ACC112 (cell line): ENCODE results near the gene HP1BP3.

Source experiments
- H2AFZ ChIP-seq: fragments of 200-600 bp; sonication (generic); one replicate; pipeline ENCODE4 v1.6.0; 2017; ENCODE audit warnings: antibody characterized with exemption, low read length; ENCODE audit not compliant: unreplicated experiment
- H3K27ac ChIP-seq: fragments of 200-600 bp; sonication (generic); 2 replicates; pipeline ENCODE4 v1.5.1; 2014; ENCODE audit warnings: low read depth, mild to moderate bottlenecking, antibody characterized with exemption, low read length, moderate library complexity
- H3K27me3 ChIP-seq: fragments of 200-600 bp; sonication (generic); 2 replicates; pipeline ENCODE4 v1.6.1; 2014; ENCODE audit warnings: mild to moderate bottlenecking, antibody characterized with exemption, low read length, moderate library complexity, mixed read lengths; ENCODE audit not compliant: insufficient read depth
- H3K36me3 ChIP-seq: fragments of 200-600 bp; sonication (generic); 2 replicates; pipeline ENCODE4 v1.6.1; 2016; ENCODE audit warnings: mild to moderate bottlenecking, antibody characterized with exemption, low read length, moderate library complexity, mixed read lengths; ENCODE audit not compliant: insufficient read depth
- H3K4me1 ChIP-seq: fragments of 200-600 bp; sonication (generic); one replicate; pipeline ENCODE4 v1.6.1; 2016; ENCODE audit warnings: low read length, mixed read lengths; ENCODE audit not compliant: insufficient read depth, unreplicated experiment, control insufficient read depth
- H3K4me3 ChIP-seq: fragments of 200-600 bp; sonication (generic); 2 replicates; pipeline ENCODE4 v1.5.1; 2014; ENCODE audit warnings: mild to moderate bottlenecking, low read depth, low read length
- H3K79me2 ChIP-seq: fragments of 200-600 bp; sonication (generic); one replicate; pipeline ENCODE4 v1.6.0; 2016; ENCODE audit warnings: low read length; ENCODE audit not compliant: control insufficient read depth, unreplicated experiment, insufficient read depth

HP1BP3 gene

GRCh38 chr1:20787029-20787839 lies at the start of gene HP1BP3:
Gene HP1BP3 (minus strand): TSS chr1:20787307. CDS start chr1:20780440, 6,867 bp downstream.
- H3K4me3 ChIP-seq: peak within 1 kb of the TSS; percentile 97
- peak within 1 kb of the TSS; percentile 56 for H2AFZ ChIP-seq
- peak within 1 kb of the TSS; percentile 84 for H3K27ac ChIP-seq
- peaks cover 18% of the 10 kb centered on the region for H3K4me1 ChIP-seq
- no peaks in the 10 kb centered on the region for H3K36me3 ChIP-seq
- peaks cover 41% of the 10 kb centered on the region for H3K79me2 ChIP-seq
- H3K27me3 ChIP-seq: no peaks in the 10 kb centered on the region

GRCh38 chr1:20836230-20836629 lies 49.1 kb upstream of the HP1BP3 start:
- H3K4me1 ChIP-seq: no peaks in the 10 kb centered on the region
- H2AFZ ChIP-seq: no peak overlapping the region
- H3K36me3 ChIP-seq: peaks cover 37% of the 10 kb centered on the region
- no peak overlapping the region for H3K4me3 ChIP-seq
- no peaks in the 10 kb centered on the region for H3K27me3 ChIP-seq
- no peaks in the 10 kb centered on the region for H3K79me2 ChIP-seq
- no peak overlapping the region for H3K27ac ChIP-seq

- Histone ChIP-seq H3K4me1 (no peaks in the 10 kb centered on the region), H3K4me3 (no peak overlapping the region), H3K79me2 (no peaks in the 10 kb centered on the region), H3K27me3 (no peaks in the 10 kb centered on the region), H3K27ac (no peak overlapping the region), H3K36me3 (peaks cover 25% of the 10 kb centered on the region), H2AFZ (no peak overlapping the region)
Observed at GRCh38 chr1:20834780-20835179, 47.7 kb upstream of the HP1BP3 start.

DNA sequence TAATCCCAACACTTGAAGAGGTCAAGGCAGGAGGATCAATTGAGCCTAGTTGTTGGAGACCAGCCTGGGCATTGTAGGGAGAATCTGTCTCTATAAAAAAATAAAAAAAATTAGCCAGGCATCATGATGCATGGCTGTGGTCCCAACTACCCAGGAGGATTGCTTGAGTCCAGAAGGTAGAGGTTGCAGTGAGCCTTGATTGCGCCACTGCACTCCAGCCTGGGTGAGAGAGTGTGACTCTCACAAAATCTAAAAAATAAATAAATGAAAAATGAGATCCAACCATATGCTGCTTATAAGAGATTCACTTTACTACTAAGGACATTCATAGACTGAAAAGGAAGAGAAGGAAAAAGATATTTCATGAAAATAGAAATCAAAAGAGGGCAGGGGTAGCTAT lies 47.1 kb upstream of the HP1BP3 start:
- H3K4me3 ChIP-seq: no peak overlapping the region
- H3K79me2 ChIP-seq: no peaks in the 10 kb centered on the region
- no peaks in the 10 kb centered on the region for H3K27me3 ChIP-seq
- no peak overlapping the region for H2AFZ ChIP-seq
- no peaks in the 10 kb centered on the region for H3K4me1 ChIP-seq
- H3K36me3 ChIP-seq: peaks cover 24% of the 10 kb centered on the region
- no peak overlapping the region for H3K27ac ChIP-seq

GRCh38 chr1:20830378-20830777 lies 43.3 kb upstream of the HP1BP3 start:
- H3K36me3 ChIP-seq: peaks cover 25% of the 10 kb centered on the region
- H3K27me3 ChIP-seq: no peaks in the 10 kb centered on the region
- H3K4me1 ChIP-seq: no peaks in the 10 kb centered on the region
- no peak overlapping the region for H3K27ac ChIP-seq
- no peak overlapping the region for H3K4me3 ChIP-seq
- no peaks in the 10 kb centered on the region for H3K79me2 ChIP-seq
- H2AFZ ChIP-seq: no peak overlapping the region

DNA sequence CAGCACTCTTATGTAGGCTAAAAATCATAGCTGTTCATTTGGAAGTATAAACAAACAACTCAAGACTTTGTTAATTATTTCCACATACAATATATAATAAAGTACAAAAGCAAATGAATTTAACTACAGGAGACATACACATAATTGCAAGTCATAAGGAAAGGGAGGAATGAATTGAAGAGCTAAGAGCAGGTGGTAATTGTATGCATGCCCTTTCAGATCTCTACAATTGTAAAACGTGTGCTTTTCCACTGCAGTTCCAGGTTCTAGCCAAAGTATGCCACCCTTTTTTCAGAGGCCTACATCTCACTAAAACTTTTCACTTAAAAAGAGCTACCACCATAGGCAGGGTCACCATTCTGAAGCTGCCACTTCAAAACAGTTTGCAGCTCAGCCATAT lies 42.8 kb upstream of the HP1BP3 start:
- Histone ChIP-seq H3K4me3 (no peak overlapping the region), H3K36me3 (peaks cover 25% of the 10 kb centered on the region), H2AFZ (no peak overlapping the region), H3K4me1 (no peaks in the 10 kb centered on the region), H3K27me3 (no peaks in the 10 kb centered on the region), H3K79me2 (no peaks in the 10 kb centered on the region), H3K27ac (no peak overlapping the region)

DNA sequence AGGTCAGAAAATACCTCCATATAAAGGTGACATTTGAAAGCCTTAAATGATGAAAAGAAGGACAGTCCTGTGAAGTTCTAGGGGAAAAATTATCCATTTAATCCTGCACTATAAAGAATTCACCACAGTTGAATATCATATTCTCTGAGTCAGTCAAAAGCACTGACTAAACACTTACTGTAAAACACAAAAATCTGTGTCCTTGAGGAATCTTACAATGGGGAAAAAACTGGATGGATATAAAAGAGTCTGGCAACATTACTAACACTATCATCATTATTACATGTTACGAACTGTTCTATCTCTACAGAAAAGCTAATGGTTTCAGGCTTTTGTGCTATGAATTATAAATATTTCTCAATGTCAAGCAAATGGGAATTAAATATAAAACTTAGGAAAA lies 42.4 kb upstream of the HP1BP3 start:
- Histone ChIP-seq H3K36me3 (peaks cover 21% of the 10 kb centered on the region), H3K4me1 (no peaks in the 10 kb centered on the region), H3K4me3 (no peak overlapping the region), H2AFZ (no peak overlapping the region), H3K27me3 (no peaks in the 10 kb centered on the region), H3K27ac (no peak overlapping the region), H3K79me2 (no peaks in the 10 kb centered on the region)

GRCh38 chr1:20823845-20824244 lies 36.7 kb upstream of the HP1BP3 start:
- peaks cover 10% of the 10 kb centered on the region for H3K36me3 ChIP-seq
- no peak overlapping the region for H3K27ac ChIP-seq
- no peak overlapping the region for H2AFZ ChIP-seq
- H3K27me3 ChIP-seq: no peaks in the 10 kb centered on the region
- no peaks in the 10 kb centered on the region for H3K79me2 ChIP-seq
- no peak overlapping the region for H3K4me3 ChIP-seq
- H3K4me1 ChIP-seq: no peaks in the 10 kb centered on the region

GRCh38 chr1:20821466-20821865 lies 34.4 kb upstream of the HP1BP3 start:
- Histone ChIP-seq H2AFZ (no peak overlapping the region), H3K4me1 (no peaks in the 10 kb centered on the region), H3K27ac (no peak overlapping the region), H3K4me3 (no peak overlapping the region), H3K79me2 (no peaks in the 10 kb centered on the region), H3K36me3 (no peaks in the 10 kb centered on the region), H3K27me3 (no peaks in the 10 kb centered on the region)

GRCh38 chr1:20819818-20820217 lies 32.7 kb upstream of the HP1BP3 start:
- H3K36me3 ChIP-seq: no peaks in the 10 kb centered on the region
- H3K4me3 ChIP-seq: no peak overlapping the region
- H3K4me1 ChIP-seq: no peaks in the 10 kb centered on the region
- no peaks in the 10 kb centered on the region for H3K79me2 ChIP-seq
- no peaks in the 10 kb centered on the region for H3K27me3 ChIP-seq
- no peak overlapping the region for H2AFZ ChIP-seq
- no peak overlapping the region for H3K27ac ChIP-seq

DNA sequence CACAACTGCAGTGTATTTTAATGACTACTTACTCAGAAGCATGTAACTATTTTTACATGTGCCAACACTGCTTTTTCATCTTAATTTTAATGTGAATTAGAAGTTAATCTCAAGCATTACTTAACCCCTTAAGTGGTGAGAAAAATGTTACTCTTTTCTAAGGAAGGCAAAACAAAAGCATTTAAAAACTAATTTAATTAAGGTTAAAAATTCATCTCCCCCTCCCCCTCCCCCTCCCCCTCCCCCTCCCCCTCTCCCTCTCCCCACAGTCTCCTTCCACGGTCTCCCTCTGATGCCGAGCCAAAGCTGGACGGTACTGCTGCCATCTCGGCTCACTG lies 27.4 kb upstream of the HP1BP3 start:
- Histone ChIP-seq H3K27ac (no peak overlapping the region), H3K36me3 (peaks cover 8% of the 10 kb centered on the region; the same call in 1 of the 2 replicates), H3K4me3 (no peak overlapping the region), H3K79me2 (no peaks in the 10 kb centered on the region), H3K27me3 (no peaks in the 10 kb centered on the region), H2AFZ (no peak overlapping the region), H3K4me1 (peaks cover 5% of the 10 kb centered on the region)
